Measurements from ENCODE around the gene GSDMA. TPM values are rescaled to one million over a fixed set of nuclear protein-coding genes. Genes with fewer than 3 reads are reported as not detected.
"Not testable (repeated sequence)": the region's sequence is repeated elsewhere in the genome, so short reads cannot be mapped to it uniquely, and the experiment has no call there.

The GSDMA gene
- total RNA-seq, 4 donors from 2014 or later: 0.65 to 1.1 (median 0.72) TPM; not detected in 1

- no peak for ATAC-seq (ENCODE audit: low FRiP score)
- no peak for TF ChIP-seq CTCF (IDR thresholded peaks at IDR 0.05)
These were observed 42.7 kb downstream of the GSDMA start for GRCh38 chr17:40005520-40005919.

GRCh38 chr17:40010946-40011500, 48.2 kb downstream of the GSDMA start:
- not testable (repeated sequence) for ATAC-seq (ENCODE audit: low FRiP score); DNase-seq (ENCODE audit: low spot score)

More at GRCh38 chr17:40005520-40005919, 42.7 kb downstream of the GSDMA start:
- no peak for DNase-seq (ENCODE audit: low spot score)

GRCh38 chr17:40012017-40012647, 49.3 kb downstream of the GSDMA start:
- not testable (repeated sequence) for DNase-seq (ENCODE audit: low spot score); ATAC-seq (ENCODE audit: low FRiP score)

GRCh38 chr17:40014375-40014980, 51.7 kb downstream of the GSDMA start:
- DNase-seq (ENCODE audit: low spot score): no peak
- no peak for ATAC-seq (ENCODE audit: low FRiP score)
- TF ChIP-seq CTCF (IDR thresholded peaks at IDR 0.05): no peak

DNA sequence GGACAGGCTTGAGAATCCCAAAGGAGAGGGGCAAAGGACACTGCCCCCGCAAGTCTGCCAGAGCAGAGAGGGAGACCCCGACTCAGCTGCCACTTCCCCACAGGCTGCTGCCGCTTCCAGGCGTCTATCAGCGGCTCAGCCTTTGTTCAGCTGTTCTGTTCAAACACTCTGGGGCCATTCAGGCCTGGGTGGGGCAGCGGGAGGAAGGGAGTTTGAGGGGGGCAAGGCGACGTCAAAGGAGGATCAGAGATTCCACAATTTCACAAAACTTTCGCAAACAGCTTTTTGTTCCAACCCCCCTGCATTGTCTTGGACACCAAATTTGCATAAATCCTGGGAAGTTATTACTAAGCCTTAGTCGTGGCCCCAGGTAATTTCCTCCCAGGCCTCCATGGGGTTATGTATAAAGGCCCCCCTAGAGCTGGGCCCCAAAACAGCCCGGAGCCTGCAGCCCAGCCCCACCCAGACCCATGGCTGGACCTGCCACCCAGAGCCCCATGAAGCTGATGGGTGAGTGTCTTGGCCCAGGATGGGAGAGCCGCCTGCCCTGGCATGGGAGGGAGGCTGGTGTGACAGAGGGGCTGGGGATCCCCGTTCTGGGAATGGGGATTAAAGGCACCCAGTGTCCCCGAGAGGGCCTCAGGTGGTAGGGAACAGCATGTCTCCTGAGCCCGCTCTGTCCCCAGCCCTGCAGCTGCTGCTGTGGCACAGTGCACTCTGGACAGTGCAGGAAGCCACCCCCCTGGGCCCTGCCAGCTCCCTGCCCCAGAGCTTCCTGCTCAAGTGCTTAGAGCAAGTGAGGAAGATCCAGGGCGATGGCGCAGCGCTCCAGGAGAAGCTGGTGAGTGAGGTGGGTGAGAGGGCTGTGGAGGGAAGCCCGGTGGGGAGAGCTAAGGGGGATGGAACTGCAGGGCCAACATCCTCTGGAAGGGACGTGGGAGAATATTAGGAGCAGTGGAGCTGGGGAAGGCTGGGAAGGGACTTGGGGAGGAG, 52.5 kb downstream of the GSDMA start, which contains the start of gene CSF3:
Gene CSF3, plus strand, starts transcription at position 436 of the 993 bp plus-strand sequence. Its CDS starts 35 bp downstream, at position 471.
- ATAC-seq (ENCODE audit: low FRiP score) (no peak), DNase-seq (ENCODE audit: low spot score) (no peak)
- no peak for TF ChIP-seq CTCF (IDR thresholded peaks at IDR 0.05)

DNA sequence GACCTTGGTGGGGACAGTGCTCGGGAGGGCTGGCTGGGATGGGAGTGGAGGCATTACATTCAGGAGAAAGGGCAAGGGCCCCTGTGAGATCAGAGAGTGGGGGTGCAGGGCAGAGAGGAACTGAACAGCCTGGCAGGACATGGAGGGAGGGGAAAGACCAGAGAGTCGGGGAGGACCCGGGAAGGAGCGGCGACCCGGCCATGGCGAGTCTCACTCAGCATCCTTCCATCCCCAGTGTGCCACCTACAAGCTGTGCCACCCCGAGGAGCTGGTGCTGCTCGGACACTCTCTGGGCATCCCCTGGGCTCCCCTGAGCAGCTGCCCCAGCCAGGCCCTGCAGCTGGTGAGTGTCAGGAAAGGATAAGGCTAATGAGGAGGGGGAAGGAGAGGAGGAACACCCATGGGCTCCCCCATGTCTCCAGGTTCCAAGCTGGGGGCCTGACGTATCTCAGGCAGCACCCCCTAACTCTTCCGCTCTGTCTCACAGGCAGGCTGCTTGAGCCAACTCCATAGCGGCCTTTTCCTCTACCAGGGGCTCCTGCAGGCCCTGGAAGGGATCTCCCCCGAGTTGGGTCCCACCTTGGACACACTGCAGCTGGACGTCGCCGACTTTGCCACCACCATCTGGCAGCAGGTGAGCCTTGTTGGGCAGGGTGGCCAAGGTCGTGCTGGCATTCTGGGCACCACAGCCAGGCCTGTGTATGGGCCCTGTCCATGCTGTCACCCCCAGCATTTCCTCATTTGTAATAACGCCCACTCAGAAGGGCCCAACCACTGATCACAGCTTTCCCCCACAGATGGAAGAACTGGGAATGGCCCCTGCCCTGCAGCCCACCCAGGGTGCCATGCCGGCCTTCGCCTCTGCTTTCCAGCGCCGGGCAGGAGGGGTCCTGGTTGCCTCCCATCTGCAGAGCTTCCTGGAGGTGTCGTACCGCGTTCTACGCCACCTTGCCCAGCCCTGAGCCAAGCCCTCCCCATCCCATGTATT, 53.5 kb downstream of the GSDMA start:
- DNase-seq (ENCODE audit: low spot score) (no peak), ATAC-seq (ENCODE audit: low FRiP score) (no peak)
- no peak for TF ChIP-seq CTCF (IDR thresholded peaks at IDR 0.05)

DNA sequence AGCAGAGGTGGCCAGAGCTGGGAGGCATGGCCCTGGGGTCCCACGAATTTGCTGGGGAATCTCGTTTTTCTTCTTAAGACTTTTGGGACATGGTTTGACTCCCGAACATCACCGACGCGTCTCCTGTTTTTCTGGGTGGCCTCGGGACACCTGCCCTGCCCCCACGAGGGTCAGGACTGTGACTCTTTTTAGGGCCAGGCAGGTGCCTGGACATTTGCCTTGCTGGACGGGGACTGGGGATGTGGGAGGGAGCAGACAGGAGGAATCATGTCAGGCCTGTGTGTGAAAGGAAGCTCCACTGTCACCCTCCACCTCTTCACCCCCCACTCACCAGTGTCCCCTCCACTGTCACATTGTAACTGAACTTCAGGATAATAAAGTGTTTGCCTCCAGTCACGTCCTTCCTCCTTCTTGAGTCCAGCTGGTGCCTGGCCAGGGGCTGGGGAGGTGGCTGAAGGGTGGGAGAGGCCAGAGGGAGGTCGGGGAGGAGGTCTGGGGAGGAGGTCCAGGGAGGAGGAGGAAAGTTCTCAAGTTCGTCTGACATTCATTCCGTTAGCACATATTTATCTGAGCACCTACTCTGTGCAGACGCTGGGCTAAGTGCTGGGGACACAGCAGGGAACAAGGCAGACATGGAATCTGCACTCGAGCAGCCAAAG, 54.7 kb downstream of the GSDMA start:
- ATAC-seq (ENCODE audit: low FRiP score) (no peak), DNase-seq (ENCODE audit: low spot score) (no peak)
- no peak for TF ChIP-seq CTCF (IDR thresholded peaks at IDR 0.05)
